GM06990 (cell line): ENCODE data around the gene LAMA3.
"Not testable (repeated sequence)": the region's sequence is repeated elsewhere in the genome, so short reads cannot be mapped to it uniquely, and the experiment has no call there.

Experiments
- DNase-seq: peaks from one replicate; pipeline ENCODE4 v3.0.0-alpha.2; 2011; ENCODE audit not compliant: insufficient read length; ENCODE audit errors: extremely low read depth
- H3K27me3 ChIP-seq: replicated peaks from 2 replicates; pipeline ENCODE4 v1.6.0; 2011; ENCODE audit warnings: low read length; ENCODE audit not compliant: control insufficient read depth, insufficient read depth
- H3K36me3 ChIP-seq: 2 replicates; pipeline ENCODE4 v1.5.1; 2011; ENCODE audit warnings: low read length; ENCODE audit not compliant: control insufficient read depth, insufficient read depth
- H3K4me3 ChIP-seq: replicated peaks from 2 replicates; pipeline ENCODE4 v1.5.1; 2011; ENCODE audit warnings: low read depth, mild to moderate bottlenecking, control low read depth, low read length
- CTCF ChIP-seq: IDR thresholded peaks from 2 replicates; pipeline ENCODE4 v1.5.1; 2011; ENCODE audit warnings: low read length, control low read depth, mild to moderate bottlenecking, inconsistent platforms; ENCODE audit not compliant: insufficient read depth, poor library complexity, severe bottlenecking

LAMA3 gene

GRCh38 chr18:23725827-23726661, 36.8 kb downstream of the LAMA3 start:
- DNase-seq, result no peak
- H3K4me3 ChIP-seq, result no peak overlapping the region
- no peaks in the 10 kb centered on the region for H3K36me3 ChIP-seq
- TF ChIP-seq CTCF, result no peak
- H3K27me3 ChIP-seq, result no peaks in the 10 kb centered on the region

GRCh38 chr18:23727707-23728493, 38.6 kb downstream of the LAMA3 start:
- Histone ChIP-seq H3K4me3 (no peak overlapping the region), H3K36me3 (no peaks in the 10 kb centered on the region), H3K27me3 (no peaks in the 10 kb centered on the region)
- no peak for DNase-seq
- no peak for TF ChIP-seq CTCF

DNA sequence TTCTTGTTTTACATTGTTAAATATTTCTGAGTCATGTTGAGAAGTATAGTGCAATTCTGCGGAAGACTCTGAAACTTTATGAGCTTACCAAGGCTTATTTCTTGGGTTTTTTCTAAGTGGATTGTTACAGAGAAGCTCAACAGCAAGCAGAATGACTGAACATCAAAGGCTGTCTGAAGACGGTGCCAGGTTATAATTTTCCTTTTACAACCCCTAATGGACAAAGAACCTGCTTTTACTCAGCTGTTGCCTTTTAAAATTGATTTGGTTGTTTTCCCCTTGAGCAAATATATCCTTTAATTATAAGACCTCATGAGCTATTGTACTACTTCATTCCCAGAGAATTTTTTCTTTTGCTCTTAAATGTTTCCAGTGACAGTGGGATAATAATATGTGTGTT, 41.6 kb downstream of the LAMA3 start:
- no peak for TF ChIP-seq CTCF
- no peak for DNase-seq
- Histone ChIP-seq H3K36me3 (no peaks in the 10 kb centered on the region), H3K4me3 (no peak overlapping the region), H3K27me3 (no peaks in the 10 kb centered on the region)

DNA sequence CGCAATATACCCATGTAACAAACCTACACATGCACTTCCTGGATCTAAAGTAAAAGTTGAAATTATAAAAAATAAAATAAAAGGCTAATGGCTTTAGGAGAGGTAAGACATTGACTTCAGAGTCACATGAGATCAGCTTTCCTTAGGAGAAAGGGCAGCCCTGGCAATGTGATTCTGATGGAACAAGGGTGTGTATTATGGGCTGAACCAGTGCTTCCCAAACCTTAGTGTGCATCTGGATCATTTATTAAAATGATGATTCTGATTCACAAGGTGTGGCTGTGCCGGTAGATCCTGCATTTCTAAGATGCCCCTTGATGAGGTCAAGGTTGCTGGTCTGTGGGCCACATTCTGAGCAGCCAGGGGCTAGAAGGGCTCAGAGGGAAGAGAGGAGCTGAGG, 42.6 kb downstream of the LAMA3 start:
- no peak for TF ChIP-seq CTCF
- no peaks in the 10 kb centered on the region for H3K27me3 ChIP-seq
- H3K36me3 ChIP-seq, result no peaks in the 10 kb centered on the region
- no peak for DNase-seq
- no peak overlapping the region for H3K4me3 ChIP-seq

DNA sequence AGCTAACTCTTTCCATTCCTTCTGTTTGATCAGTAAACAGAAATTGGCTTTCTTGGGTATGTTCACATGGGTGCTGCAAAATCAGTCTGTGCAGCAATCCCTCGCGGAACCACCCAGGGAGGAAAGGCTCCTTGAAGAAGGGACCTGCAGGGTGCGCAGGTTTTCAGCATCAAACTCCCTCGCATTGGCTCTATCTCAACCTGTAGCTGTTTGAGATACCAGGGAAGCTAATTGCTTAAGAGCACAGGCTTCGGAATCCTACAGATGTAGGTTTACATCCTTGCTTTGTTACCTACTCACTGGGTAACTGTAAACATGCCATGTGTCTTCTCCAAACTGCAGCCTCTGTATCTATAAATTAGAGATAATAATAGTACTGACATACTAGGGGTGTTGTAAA, 43.2 kb downstream of the LAMA3 start:
- H3K27me3 ChIP-seq, result no peaks in the 10 kb centered on the region
- no peak for DNase-seq
- no peak overlapping the region for H3K4me3 ChIP-seq
- TF ChIP-seq CTCF, result no peak
- no peaks in the 10 kb centered on the region for H3K36me3 ChIP-seq

- H3K27me3 ChIP-seq, H3K4me3 ChIP-seq, DNase-seq, H3K36me3 ChIP-seq: not testable (repeated sequence)
These were observed 44.0 kb downstream of the LAMA3 start for GRCh38 chr18:23733265-23733664.
